ENCODE results near the gene RHOH. TPM values are rescaled to one million over a fixed set of nuclear protein-coding genes. Genes with fewer than 3 reads are reported as not detected.
"Not testable (repeated sequence)": the region's sequence is repeated elsewhere in the genome, so short reads cannot be mapped to it uniquely, and the experiment has no call there.

The RHOH gene, protein sequence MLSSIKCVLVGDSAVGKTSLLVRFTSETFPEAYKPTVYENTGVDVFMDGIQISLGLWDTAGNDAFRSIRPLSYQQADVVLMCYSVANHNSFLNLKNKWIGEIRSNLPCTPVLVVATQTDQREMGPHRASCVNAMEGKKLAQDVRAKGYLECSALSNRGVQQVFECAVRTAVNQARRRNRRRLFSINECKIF
- polyA plus RNA-seq (ENCODE audit: insufficient read length in 10 of 10) = 1 to 10 TPM in 2 of 10 donors, under 1 TPM in 8; 0.07 to 6.5 (median 0.55) TPM
- long read RNA-seq, donor 1 = 0 reads
- long read RNA-seq, donor 2 = 0 reads
- long read RNA-seq, donor 3 = 0 reads
- long read RNA-seq, donor 4 = 0 reads
- long read RNA-seq, donor 5, full-length matches to known transcripts = 4 of 4 reads
- long read RNA-seq, donor 5, partial matches to known transcripts = 0 of 4 reads
- long read RNA-seq, donor 5, other reads (novel, unspliced or antisense) = 0 of 4 reads
- long read RNA-seq, donor 6 = 0 reads
- long read RNA-seq, donor 7 = 0 reads
- long read RNA-seq, donor 8, full-length matches to known transcripts = 1 of 1 reads
- long read RNA-seq, donor 8, partial matches to known transcripts = 0 of 1 reads
- long read RNA-seq, donor 8, other reads (novel, unspliced or antisense) = 0 of 1 reads
- long read RNA-seq, donor 9 = 0 reads

DNA sequence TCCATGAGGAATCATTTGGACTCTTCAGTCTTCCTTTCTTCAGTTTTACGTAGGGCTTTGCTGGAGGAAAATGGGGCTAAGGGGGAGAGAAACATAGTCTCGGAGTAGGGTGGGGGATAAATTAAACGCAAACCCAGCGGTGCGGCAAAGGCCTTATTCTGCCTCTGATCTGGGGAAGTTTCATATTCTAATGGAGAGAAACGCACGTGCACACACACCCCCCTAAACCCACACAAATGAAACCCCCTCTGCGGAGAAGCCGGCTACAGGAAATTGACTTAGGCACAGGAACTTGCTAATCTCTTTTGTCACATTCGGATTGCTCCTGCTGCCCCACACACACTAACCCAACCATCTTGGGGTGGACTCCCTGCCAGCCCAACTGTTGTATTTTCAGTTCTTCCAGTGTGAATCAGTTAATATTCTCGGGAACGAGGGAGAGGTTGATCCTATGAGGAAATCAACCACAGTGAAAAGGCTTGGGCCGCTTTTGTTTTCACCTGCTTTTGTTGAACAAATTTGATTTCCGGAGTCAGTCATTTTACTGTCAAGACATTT lies at the start of gene RHOH:
Gene RHOH (plus strand): TSS at position 308 of the 558 bp plus-strand sequence. CDS start 46,356 bp downstream, outside the sequence.
- DNase-seq = no peak

DNA sequence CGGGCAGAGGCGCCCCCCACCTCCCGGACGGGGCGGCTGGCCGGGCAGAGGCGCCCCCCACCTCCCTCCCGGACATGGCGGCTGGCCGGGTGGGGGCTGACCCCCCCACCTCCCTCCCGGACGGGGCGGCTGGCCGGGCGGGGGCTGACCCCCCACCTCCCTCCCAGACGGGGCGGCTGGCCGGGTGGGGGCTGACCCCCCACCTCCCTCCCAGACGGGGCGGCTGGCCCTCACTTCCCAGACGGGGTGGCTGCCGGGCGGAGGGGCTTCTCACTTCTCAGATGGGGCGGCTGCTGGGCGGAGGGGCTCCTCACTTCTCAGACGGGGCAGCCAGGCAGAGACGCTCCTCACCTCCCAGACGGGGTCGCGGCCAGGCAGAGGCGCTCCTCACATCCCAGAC lies 49.3 kb upstream of the RHOH start:
- DNase-seq = not testable (repeated sequence)

DNA sequence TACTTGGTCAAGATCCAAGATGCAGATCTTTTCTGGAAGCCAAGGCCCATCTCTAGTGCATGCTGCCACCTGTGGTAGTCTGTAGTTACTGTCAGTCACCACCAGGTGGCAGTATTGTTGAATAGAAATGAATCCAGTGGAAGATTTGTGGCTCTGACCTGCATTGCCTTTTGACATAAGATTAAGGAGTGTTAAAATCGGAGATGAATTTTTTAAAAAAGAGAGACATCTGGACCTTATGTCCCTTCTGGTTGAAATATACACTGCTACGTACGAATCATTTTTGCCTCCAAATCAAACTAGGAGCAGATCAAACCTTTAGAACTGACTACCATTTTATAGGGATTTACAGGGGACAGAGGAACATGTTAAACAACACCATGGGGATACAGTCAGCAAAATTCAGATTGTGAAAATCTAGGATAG lies 46.9 kb upstream of the RHOH start:
- peak; percentile 39 to 49 (median 41) for DNase-seq

DNA sequence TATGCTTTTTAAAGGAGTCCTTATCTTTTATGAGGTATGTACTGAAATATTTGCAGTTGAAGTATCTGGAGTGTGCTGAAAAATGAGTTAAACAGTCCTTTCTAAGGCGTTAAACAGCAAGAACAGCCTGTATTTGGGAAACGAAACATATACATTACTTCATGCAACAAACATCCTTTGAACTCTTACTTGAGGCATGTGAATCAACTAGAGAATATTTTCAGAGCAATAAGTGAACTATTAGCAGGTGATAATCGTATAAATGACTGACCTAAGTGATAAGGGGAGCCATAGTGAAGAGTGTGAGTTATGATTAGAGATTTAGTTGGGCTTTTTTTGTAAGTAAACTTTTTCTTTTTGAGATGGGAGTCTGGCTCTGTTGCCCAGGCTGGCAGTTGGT lies 45.9 kb upstream of the RHOH start:
- DNase-seq = no peak

DNA sequence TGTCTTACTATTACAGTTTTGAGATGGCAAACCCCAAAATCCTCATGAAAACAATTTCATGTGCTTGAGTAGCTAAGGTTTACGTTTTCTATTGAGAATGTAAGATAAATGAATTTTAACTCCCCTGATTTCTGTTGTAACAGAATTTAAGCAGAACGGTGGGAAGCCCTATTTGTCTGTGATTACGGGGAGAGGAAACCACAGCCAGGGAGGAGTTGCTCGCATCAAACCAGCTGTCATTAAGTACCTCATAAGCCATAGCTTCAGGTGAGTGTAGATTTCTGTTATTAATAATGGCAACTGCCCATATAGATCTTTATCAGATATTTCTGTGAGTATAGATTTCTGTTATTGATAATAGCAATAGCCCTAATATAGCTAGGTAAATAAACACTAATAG lies 44.2 kb upstream of the RHOH start:
- no peak for DNase-seq

DNA sequence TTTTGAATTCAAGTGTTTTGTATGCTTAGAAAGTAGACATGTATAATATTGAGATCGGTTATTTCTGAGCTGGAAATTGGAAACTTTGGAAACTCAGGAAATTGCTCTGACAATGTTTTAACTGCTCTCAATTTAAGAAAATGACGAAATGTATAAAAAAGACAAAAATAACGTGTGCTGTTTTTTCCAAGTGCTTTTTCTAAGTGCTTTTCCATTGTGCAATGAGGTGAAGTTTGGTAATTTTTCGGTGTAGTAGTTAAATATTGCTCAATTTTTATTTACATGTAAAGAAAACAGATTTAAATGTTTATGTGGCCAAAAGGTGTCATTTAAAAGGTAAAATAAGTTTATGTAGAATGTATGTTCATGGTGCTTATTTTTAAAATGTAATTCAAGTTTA lies 39.4 kb upstream of the RHOH start:
- no peak for DNase-seq

DNA sequence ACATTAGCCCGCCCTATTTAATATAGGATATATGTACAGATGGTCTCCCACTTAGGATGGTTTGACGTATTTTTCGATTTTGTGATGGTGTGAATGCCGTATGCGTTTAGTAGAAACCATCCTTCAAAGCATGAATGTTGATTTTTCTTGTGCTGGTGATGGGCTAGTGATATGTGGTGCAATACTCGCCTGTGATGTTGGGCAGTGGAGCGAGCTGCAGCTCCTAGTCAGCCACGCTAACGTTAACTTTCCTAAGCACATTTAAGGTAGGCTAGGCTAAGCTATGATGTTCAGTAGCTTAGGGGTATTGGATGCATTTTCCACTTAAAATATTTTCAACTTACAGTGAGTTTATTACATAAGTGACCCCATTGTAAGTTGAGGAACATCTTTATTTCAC lies 36.6 kb upstream of the RHOH start:
- no peak for DNase-seq

DNA sequence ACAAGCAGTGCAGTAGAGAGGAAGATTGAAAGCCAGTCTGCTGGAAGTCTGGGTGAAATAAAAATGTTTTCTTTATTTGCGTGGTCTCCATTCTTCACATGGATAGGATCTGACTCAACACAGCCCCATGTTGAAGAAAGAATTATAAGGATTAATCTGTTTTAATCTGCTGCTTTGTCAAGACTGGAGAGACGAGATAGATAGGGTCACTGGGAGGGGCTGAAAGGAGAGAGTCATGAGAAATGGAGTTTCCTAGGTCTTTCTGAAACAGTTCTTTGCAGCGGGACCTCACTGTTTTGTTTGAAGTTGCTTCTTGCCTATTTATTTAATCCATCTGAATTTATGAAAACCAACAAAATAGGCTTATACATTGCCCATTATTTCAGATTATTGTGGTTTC lies 32.4 kb upstream of the RHOH start:
- no peak for DNase-seq

DNA sequence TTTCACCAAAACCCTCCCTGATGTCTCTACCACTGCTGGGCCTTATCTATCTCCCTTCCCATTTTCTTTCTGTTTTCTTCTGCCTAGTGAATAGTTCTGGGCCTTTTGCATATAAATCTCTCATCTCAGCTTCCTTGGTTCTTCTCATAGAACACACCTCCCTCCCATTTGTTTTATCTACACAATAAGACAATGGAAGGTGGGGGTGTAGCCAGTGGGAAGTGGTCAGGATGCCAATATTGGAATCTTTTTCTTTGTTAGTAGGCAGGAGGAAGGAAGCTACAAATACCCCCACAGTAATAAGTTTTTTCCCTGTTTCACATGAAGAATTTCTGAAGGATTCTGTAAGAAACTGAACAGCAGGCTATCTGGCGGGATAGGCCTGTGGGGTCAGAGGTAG lies 30.9 kb upstream of the RHOH start:
- no peak for DNase-seq

DNA sequence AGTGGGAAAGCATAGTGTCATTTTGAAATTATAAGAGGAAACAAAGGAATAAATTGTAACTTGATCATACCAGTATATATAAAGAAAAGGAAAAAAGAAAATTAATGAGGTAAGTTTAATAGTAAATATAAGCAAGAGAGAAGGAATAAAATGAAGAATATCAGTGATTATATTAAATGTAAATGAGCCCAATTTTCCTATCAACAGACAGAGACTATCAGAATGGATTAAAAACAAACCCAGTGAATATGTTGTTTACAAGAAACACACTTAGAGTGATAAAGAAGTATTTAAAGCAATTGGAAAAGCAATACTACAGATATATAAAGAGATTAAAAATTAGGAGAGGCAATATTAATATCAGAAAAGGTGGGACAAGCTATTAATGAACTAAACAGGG lies 28.8 kb upstream of the RHOH start:
- DNase-seq = no peak

DNA sequence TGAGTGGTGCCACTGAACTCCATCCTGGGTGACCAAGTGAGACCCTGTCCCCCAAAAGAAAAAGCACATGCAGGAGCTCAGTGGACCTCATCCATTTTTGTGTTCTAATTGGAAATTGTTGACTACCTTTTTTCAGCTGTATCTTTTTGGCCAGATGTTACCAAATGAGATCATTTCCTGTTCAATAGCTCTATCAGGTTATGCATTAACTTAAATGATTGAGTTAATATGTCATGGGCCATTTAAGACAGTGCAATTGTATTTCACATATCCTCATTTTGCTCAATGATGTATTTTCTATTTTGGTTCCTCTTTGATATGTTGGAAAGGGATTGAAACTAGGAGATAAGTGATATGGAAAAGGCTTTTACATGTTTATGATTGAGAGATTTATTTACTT lies 26.2 kb upstream of the RHOH start:
- no peak for DNase-seq

DNA sequence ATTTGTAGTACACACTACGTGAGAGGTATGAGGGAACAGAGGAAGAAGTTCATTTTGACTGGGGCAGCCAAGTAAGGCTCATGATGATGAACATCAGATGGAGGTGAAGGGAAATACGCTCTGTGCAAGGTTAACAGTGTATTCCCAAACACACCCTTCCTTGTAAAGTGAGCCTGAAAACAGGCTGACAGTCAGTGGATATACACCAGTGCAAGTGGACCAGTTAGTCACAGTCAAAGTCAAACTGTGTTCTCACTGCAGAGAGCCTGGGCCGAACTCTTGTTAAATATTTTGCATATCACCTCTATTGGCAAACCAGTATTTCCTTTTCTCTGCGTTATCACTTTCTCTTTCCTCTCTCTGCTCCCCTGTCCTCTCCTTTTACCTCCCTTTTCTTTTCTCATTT lies 23.4 kb upstream of the RHOH start:
- DNase-seq = no peak

DNA sequence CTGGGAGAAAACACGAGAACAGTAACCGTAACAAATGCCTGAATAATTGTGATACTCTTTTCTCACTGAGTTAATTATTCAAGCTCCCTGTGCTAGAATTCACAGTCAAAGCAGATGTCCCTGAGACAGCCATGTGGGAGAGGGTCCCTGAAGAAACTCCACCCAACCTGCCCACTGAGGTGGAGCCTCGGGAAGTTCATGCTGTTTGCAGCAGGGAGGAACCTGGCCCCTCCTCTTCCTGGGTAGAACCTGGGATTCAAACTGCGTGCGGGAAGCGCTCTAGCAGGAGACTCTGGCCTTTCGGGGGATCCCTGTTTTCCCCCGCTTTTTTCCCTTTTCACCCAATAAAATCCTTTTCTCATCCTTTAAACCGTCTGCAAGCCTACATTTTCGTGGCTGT lies 20.2 kb upstream of the RHOH start:
- no peak for DNase-seq

DNA sequence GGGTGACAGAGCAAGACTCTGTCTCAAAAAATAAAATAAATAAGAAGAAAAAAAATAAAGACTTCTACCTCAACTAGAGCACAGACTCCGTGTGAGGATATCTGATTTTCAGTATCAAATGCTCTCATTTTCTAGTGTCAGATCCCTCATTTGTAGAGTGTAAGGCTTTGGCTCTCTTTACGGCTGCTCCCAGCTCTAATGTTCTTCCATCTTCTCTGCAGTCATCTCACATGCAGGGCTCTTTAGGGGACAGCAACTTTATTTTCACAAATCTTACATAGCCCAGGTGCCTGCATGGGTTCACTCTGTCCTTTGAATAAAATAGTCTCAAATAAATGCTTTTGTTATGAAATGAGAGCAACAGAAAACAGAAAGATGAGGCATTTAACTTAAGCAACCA lies 19.2 kb upstream of the RHOH start:
- no peak for DNase-seq

DNA sequence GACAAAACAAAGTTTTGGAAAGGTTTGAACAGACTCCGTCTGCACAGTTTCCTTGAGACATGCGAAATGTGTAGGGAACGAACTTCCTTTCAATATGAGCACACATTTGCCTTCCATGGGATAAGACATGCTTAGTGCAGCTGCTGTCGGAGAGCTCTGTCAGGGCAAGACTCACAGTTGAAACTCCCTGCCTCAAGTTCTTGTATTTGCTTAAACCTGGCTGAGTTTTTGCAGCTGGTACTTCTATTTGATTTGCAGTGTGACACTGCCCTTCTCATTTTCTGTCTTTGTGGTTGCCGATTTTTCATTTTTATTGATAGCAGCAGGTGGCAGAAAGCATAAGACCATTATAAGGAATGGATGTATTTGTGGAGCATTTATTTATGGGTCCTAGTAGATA lies 18.2 kb upstream of the RHOH start:
- peak in 1 of 3 donors; percentile 13 for DNase-seq

DNA sequence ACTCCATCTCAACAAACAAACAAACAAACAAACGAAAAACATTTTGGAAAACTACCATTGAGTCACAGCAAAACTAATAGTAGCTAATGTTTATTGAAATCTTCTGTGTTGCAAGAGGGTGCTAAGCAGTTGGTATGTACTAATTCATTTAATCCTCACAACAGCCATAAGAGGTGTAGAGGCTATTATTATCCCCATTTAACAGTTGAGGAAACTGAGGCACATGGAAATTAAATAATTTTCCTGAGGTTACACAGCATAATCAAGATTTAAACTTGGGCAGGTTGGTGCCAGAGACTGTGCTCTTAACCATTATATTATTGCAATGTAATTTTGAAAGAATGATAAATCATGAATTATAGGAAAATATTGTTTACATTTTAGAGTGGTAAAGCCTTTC lies 17.5 kb upstream of the RHOH start:
- DNase-seq = no peak

DNA sequence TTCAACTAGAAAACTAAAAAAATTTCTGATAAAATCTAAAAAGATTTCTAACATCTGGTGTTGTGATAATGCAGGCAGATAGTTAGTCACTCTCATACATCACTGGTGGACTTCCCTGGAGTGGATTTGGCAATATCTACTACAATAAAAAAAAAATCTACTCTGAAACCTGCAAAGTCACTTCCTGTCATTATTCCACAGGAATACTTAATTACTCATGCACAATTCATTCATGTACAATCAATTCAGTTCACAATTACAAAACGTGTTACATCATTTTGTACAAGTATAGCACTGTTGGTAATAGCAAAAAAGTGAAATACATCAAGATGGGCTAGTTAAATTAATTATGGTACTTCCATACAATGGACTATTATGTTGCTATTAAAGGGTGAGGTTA lies 16.5 kb upstream of the RHOH start:
- DNase-seq = peak in 1 of 3 donors; percentile 72

DNA sequence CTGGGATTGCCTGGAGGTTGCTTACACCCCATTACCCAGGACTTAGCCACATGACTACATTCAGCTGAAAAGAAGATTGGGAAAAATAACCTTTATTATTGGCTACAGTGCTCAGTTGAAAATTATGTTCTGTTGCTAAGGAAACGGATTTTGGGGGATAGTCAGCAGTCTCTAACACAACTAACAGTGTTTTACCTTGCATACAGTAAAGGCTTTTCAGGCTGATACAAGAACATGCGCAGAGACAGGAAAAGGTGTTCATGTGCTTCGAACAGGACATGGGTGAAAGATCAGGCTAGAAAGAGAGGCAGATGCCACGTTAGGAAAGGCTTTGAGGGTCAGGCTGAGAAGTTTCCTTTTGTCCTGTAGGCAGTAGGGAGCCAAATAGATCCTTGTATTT lies 14.8 kb upstream of the RHOH start:
- no peak for DNase-seq

DNA sequence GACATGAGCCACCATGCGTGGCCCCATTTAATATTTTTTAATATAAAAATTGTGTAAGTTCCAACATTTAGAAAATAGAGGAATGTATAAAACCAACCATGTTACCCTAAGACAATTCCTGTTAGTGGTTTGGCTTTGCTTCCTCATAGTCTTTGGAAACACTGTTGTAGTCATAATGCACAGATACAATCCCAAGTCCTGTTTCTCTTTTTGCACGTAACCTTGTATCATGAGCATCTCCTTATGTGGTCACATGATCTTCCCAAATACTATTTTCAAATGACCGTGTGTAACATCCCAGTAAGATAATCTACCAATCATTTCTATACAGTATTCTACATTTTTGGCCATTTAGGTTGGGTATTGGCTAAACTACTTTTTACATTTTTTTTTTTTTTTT lies 13.9 kb upstream of the RHOH start:
- no peak for DNase-seq

DNA sequence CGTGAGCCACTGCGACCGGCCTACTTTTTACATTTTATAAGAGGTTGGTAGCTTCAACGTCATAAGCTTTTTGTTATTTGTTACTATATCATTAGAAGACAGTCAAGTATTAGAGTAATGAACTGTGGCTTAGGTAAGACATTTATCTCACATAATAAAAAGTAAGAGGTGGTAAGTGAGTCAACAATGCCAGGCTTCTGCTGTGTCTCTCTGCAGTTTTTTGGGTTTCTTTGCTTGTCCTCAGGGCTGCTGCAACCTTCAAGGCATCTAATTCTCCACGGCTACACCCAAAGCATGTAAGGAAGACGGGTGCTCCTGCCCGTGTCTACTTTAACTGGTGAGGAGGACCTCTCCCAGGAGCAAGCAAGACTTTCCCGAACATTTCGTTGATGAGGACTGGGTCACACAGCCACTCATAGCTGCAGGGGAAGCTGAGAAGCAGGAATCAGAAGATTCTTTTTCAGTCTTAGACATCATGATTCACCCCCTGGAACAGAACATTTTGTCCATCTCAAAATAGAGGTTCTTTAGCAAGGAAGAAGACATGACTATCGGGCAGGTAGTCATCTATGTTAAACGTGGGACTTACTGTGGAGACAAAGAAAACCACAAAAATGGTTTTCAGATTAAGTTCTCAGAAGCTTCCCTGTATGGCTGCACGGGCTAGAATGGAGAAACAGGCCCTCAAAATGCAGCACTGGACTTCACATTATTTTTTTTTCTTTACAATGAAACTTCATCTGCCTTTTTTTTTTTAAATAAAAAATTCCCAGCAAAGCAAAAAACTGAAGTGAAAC lies 13.0 kb upstream of the RHOH start:
- no peak for DNase-seq

DNA sequence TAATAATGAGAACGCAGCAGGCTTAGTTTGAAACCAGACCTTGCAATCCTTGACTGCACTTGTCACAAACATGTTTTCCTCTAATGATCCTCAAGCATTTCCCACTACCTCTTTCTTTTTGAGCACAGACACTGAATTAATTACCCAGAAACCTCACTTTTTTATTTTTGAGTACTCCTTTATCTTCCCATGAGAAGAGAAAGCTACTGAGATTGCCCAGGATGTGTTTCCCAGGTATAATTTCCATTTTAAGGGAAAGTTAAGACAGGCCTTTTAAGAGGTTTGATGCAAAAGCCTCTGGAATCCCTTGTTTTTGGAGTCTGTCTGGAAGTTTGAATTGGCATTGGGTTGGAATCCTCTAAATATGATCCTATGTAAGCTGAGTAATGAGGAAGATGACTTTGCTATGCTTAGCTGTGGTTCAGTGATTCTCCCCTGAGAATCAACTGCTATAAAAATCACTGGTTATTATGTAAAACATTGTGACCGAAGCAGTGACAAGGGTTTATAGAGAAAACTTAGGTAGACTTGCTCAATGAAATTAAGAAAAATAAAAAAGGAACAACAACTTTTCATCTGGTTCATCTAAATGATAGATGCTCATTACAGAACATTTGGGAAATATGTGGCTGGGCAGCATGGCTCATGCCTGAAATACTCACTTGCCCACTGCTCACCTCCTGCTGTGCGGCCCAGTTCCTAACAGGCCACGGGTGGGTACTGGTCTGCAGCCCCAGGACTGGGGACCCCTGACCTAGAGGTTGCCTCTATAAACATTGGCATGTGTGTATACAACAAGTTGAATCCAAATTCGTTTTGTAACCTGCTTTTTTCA lies 10.8 kb upstream of the RHOH start:
- DNase-seq = peak in 1 of 3 donors; percentile 17

DNA sequence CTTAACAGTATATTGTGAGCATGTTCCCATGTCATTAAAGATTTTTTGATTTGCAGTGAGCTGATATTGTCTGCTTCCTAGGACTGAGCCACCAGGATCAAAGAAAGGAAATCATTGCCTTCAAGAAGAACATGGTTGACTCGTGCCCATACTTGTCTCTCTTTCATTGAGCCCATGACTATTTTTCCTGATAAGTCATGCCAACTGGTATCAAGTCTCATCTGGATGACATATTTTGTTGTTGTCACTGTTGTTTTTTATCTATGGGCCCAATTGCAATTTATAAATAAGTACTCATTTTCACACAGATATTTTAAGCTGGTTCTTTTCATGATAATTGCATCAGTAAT lies 10.2 kb upstream of the RHOH start:
- DNase-seq = no peak

Data from muscle of back (tissue), 13 donors.